ENCODE measurements around the gene VDAC2. TPM values are rescaled to one million over a fixed set of nuclear protein-coding genes. Genes with fewer than 3 reads are reported as not detected.
"Not testable (repeated sequence)": the region's sequence is repeated elsewhere in the genome, so short reads cannot be mapped to it uniquely, and the experiment has no call there.

VDAC2 gene
- total RNA-seq, 1 experiment from 2014 or later = 284 TPM

DNA sequence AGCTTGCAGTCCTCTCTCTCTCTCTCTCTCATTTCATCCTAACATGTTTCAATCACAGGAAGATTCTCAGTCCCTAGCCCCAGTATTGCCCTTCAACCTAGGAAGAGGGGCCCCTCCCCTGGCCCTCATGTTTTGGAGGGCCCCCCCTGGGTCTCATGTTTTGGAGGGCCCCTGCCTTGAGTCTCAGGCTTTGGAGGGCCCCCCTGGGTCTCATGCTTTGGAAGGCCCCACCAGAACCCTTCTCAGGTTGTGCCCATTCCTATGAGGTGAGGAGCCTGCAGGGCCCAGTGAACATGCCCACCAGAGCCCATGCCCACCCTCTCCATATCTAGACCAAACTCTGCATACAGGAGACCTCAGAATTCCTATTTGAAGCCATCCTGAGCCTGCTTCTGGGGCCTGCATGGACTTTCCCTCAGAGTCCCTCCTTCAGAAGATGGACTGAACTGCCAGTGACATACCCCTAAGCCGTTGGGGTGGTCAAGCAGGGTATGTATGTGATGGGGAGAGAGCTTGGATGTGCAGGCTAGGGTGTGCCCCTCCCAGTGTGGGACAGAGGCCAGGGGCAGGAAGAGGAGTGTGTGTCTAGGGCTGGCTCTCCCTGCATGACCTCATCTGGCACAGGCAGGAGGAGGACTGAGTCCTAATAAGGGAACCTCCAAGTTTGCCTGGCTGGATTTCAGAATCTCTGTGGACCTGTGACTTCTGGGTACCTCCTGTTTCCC, 8.1 kb upstream of the VDAC2 start (continued):
- TF ChIP-seq, protein P1, sequence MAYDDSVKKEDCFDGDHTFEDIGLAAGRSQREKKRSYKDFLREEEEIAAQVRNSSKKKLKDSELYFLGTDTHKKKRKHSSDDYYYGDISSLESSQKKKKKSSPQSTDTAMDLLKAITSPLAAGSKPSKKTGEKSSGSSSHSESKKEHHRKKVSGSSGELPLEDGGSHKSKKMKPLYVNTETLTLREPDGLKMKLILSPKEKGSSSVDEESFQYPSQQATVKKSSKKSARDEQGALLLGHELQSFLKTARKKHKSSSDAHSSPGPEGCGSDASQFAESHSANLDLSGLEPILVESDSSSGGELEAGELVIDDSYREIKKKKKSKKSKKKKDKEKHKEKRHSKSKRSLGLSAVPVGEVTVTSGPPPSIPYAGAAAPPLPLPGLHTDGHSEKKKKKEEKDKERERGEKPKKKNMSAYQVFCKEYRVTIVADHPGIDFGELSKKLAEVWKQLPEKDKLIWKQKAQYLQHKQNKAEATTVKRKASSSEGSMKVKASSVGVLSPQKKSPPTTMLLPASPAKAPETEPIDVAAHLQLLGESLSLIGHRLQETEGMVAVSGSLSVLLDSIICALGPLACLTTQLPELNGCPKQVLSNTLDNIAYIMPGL (CRISPR knock-in tag; IDR thresholded peaks at IDR 0.05) = no peak

DNA sequence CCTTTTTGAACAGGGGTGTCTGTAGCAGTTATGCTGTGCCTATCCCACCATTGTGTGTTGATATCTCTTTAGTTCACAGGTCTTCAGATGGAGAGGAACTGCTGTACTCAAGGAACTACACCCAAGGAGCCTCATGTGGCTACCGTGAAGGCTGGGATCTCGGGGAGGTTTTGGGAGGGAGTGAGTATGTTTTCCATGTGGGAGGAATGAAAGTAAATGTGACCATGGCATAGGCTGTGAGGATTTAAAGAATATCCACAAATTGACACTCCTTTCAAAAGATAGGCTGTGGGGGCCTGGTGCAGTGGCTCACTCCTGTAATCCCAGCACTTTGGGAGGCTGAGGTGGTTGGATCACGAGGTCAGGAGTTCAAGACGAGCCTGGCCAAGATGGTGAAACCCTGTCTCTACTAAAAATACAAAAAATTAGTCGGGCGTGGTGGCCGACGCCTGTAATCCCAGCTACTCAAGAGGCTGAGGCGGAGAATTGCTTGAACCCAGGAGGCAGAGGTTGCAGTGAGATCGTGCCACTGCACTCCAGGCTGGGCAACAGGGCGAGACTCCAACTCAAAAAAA, 7.5 kb upstream of the VDAC2 start:
- H3K4me3 Mint-ChIP-seq; H3K27me3 Mint-ChIP-seq (ENCODE audit: low read depth); H3K36me3 Mint-ChIP-seq; POLR2A ChIA-PET; H3K27ac Mint-ChIP-seq; H3K9me3 Mint-ChIP-seq; ATAC-seq; DNase-seq (ENCODE audit: low spot score): not testable (repeated sequence)
- peaks cover 18% of the 10 kb centered on the region for H3K4me1 Mint-ChIP-seq
- CTCF ChIA-PET = interaction anchor here (0.6 to 1.7 kb wide), 5 partner anchors 12 to 94 kb away, joined by 3 to 12 read pairs (median 4); partner anchors contain the start of gene COMTD1

GRCh38 chr10:75203724-75204123, 6.9 kb upstream of the VDAC2 start:
- Mint-ChIP-seq H3K4me1 (peaks cover 22% of the 10 kb centered on the region), H3K9me3 (no peaks in the 10 kb centered on the region), H3K27ac (0 out of 2 replicates have a peak overlapping the region, but pooled peaks have one; percentile 66), H3K27me3 (ENCODE audit: low read depth) (no peaks in the 10 kb centered on the region), H3K36me3 (no peaks in the 10 kb centered on the region), H3K4me3 (no peak overlapping the region)
- ChIA-PET CTCF (interaction anchor here (0.6 to 1.7 kb wide), 5 partner anchors 12 to 95 kb away, joined by 3 to 12 read pairs (median 4); partner anchors contain the start of gene COMTD1), POLR2A (no interaction called here)
- no peak for DNase-seq (ENCODE audit: low spot score)
- TF ChIP-seq ZNF532 (CRISPR knock-in tag; IDR thresholded peaks at IDR 0.05; ENCODE audit: borderline replicate concordance) (no peak), NR1H2 (CRISPR knock-in tag; IDR thresholded peaks at IDR 0.05) (no peak), ZNF138 (CRISPR knock-in tag; conservative IDR thresholded peaks at IDR 0.05) (no peak), EMX1 (CRISPR knock-in tag; IDR thresholded peaks at IDR 0.05) (no peak), ZNF423 (CRISPR knock-in tag; IDR thresholded peaks at IDR 0.05) (no peak)
- peak; percentile 72 for ATAC-seq

DNA sequence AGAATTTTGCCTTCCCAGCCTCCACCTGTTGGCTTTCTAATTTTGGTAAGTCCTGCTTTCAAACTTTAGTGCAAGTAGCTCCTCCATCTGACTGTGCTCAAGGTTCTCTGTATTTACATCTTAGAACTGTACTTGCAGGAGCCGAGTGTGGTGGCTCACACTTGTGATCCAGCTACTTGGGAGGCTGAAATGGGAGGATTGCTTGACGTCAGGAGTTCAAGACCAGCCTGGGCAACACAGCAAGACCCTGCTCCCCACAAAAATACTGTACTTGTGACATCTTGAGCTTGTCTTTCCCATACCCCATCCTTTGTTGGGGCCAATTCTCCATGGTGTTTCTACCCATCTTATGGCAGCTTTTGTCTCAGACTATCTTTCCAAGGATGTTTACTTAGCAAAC, 4.7 kb upstream of the VDAC2 start:
- H3K4me1 Mint-ChIP-seq = peaks cover 26% of the 10 kb centered on the region
- ChIA-PET CTCF (interaction anchor here (1.0 to 1.8 kb wide), 3 partner anchors 18 to 30 kb away, joined by 3 to 6 read pairs (median 5); partner anchors contain the start of gene COMTD1), POLR2A (interaction anchor here (0.7 kb wide), 1 partner anchor 1261 kb away, joined by 5 read pairs; no protein-coding TSS in a partner anchor)
- no peak overlapping the region for H3K27ac Mint-ChIP-seq
- TF ChIP-seq SOX15 (CRISPR knock-in tag; IDR thresholded peaks at IDR 0.05) (no peak), CREM (CRISPR knock-in tag; IDR thresholded peaks at IDR 0.05) (no peak), ZNF121 (CRISPR knock-in tag; IDR thresholded peaks at IDR 0.05) (peak; percentile 59; the same call in 1 of the 2 replicates)
- DNase-seq (ENCODE audit: low spot score) (no peak), ATAC-seq (no peak)
- H3K36me3 Mint-ChIP-seq = no peaks in the 10 kb centered on the region
- H3K27me3 Mint-ChIP-seq (ENCODE audit: low read depth) = no peaks in the 10 kb centered on the region
- no peaks in the 10 kb centered on the region for H3K9me3 Mint-ChIP-seq
- no peak overlapping the region for H3K4me3 Mint-ChIP-seq

GRCh38 chr10:75206638-75207037, 4.0 kb upstream of the VDAC2 start:
- not testable (repeated sequence) for H3K27ac Mint-ChIP-seq; H3K27me3 Mint-ChIP-seq (ENCODE audit: low read depth); H3K9me3 Mint-ChIP-seq; H3K36me3 Mint-ChIP-seq; H3K4me3 Mint-ChIP-seq; ATAC-seq; DNase-seq (ENCODE audit: low spot score)
- POLR2A ChIA-PET = interaction anchor here (0.7 kb wide), 1 partner anchor 1262 kb away, joined by 5 read pairs; no protein-coding TSS in a partner anchor
- CTCF ChIA-PET = interaction anchor here (0.6 to 1.8 kb wide), 5 partner anchors 16 to 58 kb away, joined by 3 to 7 read pairs (median 5); partner anchors contain the start of gene COMTD1
- peaks cover 29% of the 10 kb centered on the region for H3K4me1 Mint-ChIP-seq
